ENCODE measurements around the gene SETD4. TPM values are rescaled to one million over a fixed set of nuclear protein-coding genes. Genes with fewer than 3 reads are reported as not detected.

SETD4 gene
- polyA plus RNA-seq, 1 experiment: 13.7 TPM

DNA sequence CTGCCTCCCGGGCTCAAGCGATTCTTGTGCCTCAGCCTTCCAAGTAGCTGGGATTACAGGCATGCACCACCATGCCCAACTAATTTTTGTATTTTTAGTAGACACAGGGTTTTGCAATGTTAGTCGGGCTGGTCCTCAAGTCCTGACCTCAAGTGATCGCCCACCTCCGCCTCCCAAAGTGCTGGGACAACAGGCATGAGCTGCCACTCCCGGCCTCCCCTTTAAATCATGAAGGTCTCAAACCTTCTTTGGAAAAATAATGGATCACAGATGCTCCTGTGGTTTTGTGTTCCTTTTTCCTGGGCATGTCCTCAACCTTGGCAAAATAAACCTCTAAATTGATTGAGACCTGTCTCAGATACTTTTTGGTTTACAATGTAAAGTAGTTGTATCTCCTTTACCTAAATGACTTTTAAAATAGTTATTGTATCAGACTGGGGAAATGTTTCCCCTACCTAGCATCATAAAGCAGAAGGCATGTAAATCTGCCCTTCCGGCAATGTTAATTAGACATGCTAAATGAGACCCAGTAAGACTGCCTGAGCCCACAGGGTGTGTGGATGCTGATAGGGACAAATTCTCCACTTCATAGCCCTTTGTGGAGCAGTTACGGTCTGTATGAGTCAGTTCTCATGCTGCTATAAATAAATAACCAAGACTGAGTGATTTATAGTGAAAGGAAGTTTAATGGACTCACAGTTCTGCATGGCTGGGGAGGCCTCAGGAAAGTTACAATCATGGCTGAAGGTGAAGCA, 37.3 kb upstream of the SETD4 start:
- no peaks in the 10 kb centered on the region for H3K36me3 ChIP-seq (ENCODE audit: control insufficient read depth, insufficient read depth, low read length)
- ChIA-PET POLR2A (no interaction called here), CTCF (interaction anchor here (0.5 to 1.5 kb wide), 3 partner anchors 8 to 15 kb away, joined by 3 to 4 read pairs (median 4); no protein-coding TSS in a partner anchor)
- H3K4me3 ChIP-seq (ENCODE audit: low read depth, low read length): no peak overlapping the region
- TF ChIP-seq CTCF (IDR thresholded peaks at IDR 0.05; ENCODE audit: insufficient read depth, low read depth, low read length): no peak
- peaks cover 7% of the 10 kb centered on the region for H3K27me3 ChIP-seq (ENCODE audit: control insufficient read depth, insufficient read depth, low read length)
- no peak for DNase-seq (ENCODE audit: low read depth)

DNA sequence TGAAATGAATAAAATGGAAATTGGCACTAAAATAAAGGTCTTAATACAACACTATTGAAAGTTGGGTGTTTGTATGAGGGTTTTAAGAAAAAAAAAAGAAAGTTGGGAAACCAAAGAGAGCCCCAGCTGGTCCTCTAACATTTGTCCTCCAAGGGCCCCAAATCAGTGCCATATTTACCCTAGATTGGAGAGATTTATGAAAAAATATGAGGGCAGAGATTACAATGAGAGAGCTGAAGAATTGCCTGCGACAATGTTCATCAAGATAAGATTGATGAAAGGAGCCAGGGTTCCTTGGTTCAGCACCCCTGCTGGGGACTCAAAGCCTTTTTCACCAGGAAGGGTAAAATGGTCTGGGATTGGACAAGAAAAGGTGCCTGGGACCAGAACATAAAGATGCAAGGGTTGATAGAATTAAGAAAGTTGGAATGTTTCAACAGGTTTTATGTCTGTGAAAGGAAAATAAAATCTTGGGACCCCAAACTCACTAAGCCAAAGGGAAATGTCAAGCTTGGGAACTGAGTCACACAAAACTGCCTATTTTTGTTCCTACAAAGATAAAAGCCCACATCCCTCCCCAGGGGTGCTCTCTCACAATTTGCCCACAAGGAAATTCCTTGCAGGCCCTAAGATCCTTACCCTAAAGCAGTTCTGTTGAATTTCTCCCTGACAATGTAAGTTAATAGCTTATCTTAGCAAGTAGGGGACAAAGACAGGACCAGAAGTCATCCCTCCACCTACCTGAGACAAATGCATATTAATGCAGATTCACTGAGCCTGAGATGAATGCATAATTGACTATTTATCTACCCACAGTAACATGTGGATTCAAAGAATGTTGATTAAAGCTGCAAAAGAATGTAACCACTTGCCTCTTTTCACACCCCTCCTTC, 36.3 kb upstream of the SETD4 start:
- DNase-seq (ENCODE audit: low read depth): no peak
- POLR2A ChIA-PET: no interaction called here
- CTCF ChIA-PET: interaction anchor here (1.3 kb wide), 1 partner anchor 9 kb away, joined by 3 read pairs; no protein-coding TSS in a partner anchor
- no peaks in the 10 kb centered on the region for H3K36me3 ChIP-seq (ENCODE audit: control insufficient read depth, insufficient read depth, low read length)
- peaks cover 7% of the 10 kb centered on the region for H3K27me3 ChIP-seq (ENCODE audit: control insufficient read depth, insufficient read depth, low read length)
- no peak overlapping the region for H3K4me3 ChIP-seq (ENCODE audit: low read depth, low read length)
- TF ChIP-seq CTCF (IDR thresholded peaks at IDR 0.05; ENCODE audit: insufficient read depth, low read depth, low read length): no peak

- no peak for TF ChIP-seq CTCF (IDR thresholded peaks at IDR 0.05; ENCODE audit: insufficient read depth, low read depth, low read length)
- ChIA-PET POLR2A (no interaction called here), CTCF (no interaction called here)
- DNase-seq (ENCODE audit: low read depth): no peak
- Histone ChIP-seq H3K4me3 (ENCODE audit: low read depth, low read length) (no peak overlapping the region), H3K36me3 (ENCODE audit: control insufficient read depth, insufficient read depth, low read length) (no peaks in the 10 kb centered on the region), H3K27me3 (ENCODE audit: control insufficient read depth, insufficient read depth, low read length) (peaks cover 2% of the 10 kb centered on the region; the same call in 1 of the 2 replicates)
Measured at GRCh38 chr21:36093512-36093911, 33.2 kb upstream of the SETD4 start.

GRCh38 chr21:36092681-36093080, 32.4 kb upstream of the SETD4 start:
- Histone ChIP-seq H3K36me3 (ENCODE audit: control insufficient read depth, insufficient read depth, low read length) (no peaks in the 10 kb centered on the region), H3K4me3 (ENCODE audit: low read depth, low read length) (no peak overlapping the region), H3K27me3 (ENCODE audit: control insufficient read depth, insufficient read depth, low read length) (peaks cover 2% of the 10 kb centered on the region; the same call in 1 of the 2 replicates)
- CTCF ChIA-PET: no interaction called here
- no peak for TF ChIP-seq CTCF (IDR thresholded peaks at IDR 0.05; ENCODE audit: insufficient read depth, low read depth, low read length)
- DNase-seq (ENCODE audit: low read depth): no peak
- POLR2A ChIA-PET: no interaction called here

GRCh38 chr21:36089946-36090345, 29.6 kb upstream of the SETD4 start:
- POLR2A ChIA-PET: no interaction called here
- peaks cover 2% of the 10 kb centered on the region; the same call in 1 of the 2 replicates for H3K27me3 ChIP-seq (ENCODE audit: control insufficient read depth, insufficient read depth, low read length)
- H3K4me3 ChIP-seq (ENCODE audit: low read depth, low read length): no peak overlapping the region
- H3K36me3 ChIP-seq (ENCODE audit: control insufficient read depth, insufficient read depth, low read length): no peaks in the 10 kb centered on the region
- DNase-seq (ENCODE audit: low read depth): no peak
- TF ChIP-seq CTCF (IDR thresholded peaks at IDR 0.05; ENCODE audit: insufficient read depth, low read depth, low read length): no peak
- CTCF ChIA-PET: interaction anchor here (0.6 kb wide), 1 partner anchor 8 kb away, joined by 4 read pairs; no protein-coding TSS in a partner anchor
